CD14-positive monocyte (primary cell): Measurements from ENCODE around the gene ABCB6. TPM values are rescaled to one million over a fixed set of nuclear protein-coding genes. Genes with fewer than 3 reads are reported as not detected.

Experiments
- DNase-seq, 3 donors: peaks; one replicate each; pipeline ENCODE4 v3.0.0-alpha.2; 2011 to 2022
- H2AFZ ChIP-seq: 2 replicates; pipeline ENCODE4 v1.6.0; 2012; ENCODE audit warnings: mild to moderate bottlenecking, low read depth, low read length, inconsistent platforms; ENCODE audit not compliant: insufficient read depth, poor library complexity, severe bottlenecking
- H3K27ac ChIP-seq, 2 donors: 1 replicate in 1 of 2; 2 replicates in 1 of 2; pipeline ENCODE4 v1.5.1; 2012 to 2013; ENCODE audit warnings: low read length in 2 of 2, control low read depth in 1 of 2, inconsistent platforms in 1 of 2, low read depth in 1 of 2, mild to moderate bottlenecking in 1 of 2
- H3K27me3 ChIP-seq, 2 donors: one replicate each; pipeline versions ENCODE4 v1.6.0 to v1.6.1; 2011 to 2013; ENCODE audit warnings: low read length in 2 of 2; ENCODE audit not compliant: control insufficient read depth in 2 of 2, insufficient read depth in 2 of 2
- H3K36me3 ChIP-seq, 2 donors: replicated peaks in 1 of 2; 1 replicate in 1 of 2; 2 replicates in 1 of 2; pipeline versions ENCODE4 v1.5.1 to v1.6.1; 2012 to 2013; ENCODE audit warnings: low read length in 2 of 2, control low read depth in 1 of 2, inconsistent platforms in 1 of 2, mild to moderate bottlenecking in 1 of 2; ENCODE audit not compliant: insufficient read depth in 2 of 2, control insufficient read depth in 1 of 2
- H3K4me1 ChIP-seq, 2 donors: 1 replicate in 1 of 2; 2 replicates in 1 of 2; pipeline versions ENCODE4 v1.5.1 to v1.6.1; 2012 to 2013; ENCODE audit warnings: low read length in 2 of 2, control low read depth in 1 of 2, inconsistent platforms in 1 of 2, mild to moderate bottlenecking in 1 of 2, moderate library complexity in 1 of 2; ENCODE audit not compliant: insufficient read depth in 2 of 2, control insufficient read depth in 1 of 2
- H3K4me2 ChIP-seq: replicated peaks from 2 replicates; pipeline ENCODE3; 2012; ENCODE audit warnings: low read length, moderate library complexity, mild to moderate bottlenecking; ENCODE audit not compliant: poor library complexity, severe bottlenecking; ENCODE audit errors: extremely low read depth
- H3K4me3 ChIP-seq, 3 experiments: fragments of 200-600 bp in 1 of 3; sonication (generic) in 1 of 3; replicated peaks in 1 of 3; 1 replicate in 2 of 3; 2 replicates in 1 of 3; pipeline ENCODE4 v1.5.1; 2011 to 2013; ENCODE audit warnings: low read length in 3 of 3, mild to moderate bottlenecking in 3 of 3, control low read depth in 2 of 3, low read depth in 2 of 3, inconsistent platforms in 1 of 3, moderate library complexity in 1 of 3
- H3K79me2 ChIP-seq: 2 replicates; pipeline ENCODE4 v1.6.0; 2012; ENCODE audit warnings: mild to moderate bottlenecking, control low read depth, inconsistent platforms, low read length, moderate library complexity; ENCODE audit not compliant: insufficient read depth
- H3K9ac ChIP-seq: 2 replicates; pipeline ENCODE4 v1.6.0; 2017; ENCODE audit warnings: low read length, mild to moderate bottlenecking; ENCODE audit not compliant: insufficient read depth, poor library complexity, severe bottlenecking
- H3K9me3 ChIP-seq, 2 donors: replicated peaks in 1 of 2; 1 replicate in 1 of 2; 2 replicates in 1 of 2; pipeline versions ENCODE4 v1.5.1 to v1.6.1; 2012 to 2013; ENCODE audit warnings: low read length in 2 of 2, control low read depth in 1 of 2; ENCODE audit not compliant: control insufficient read depth in 1 of 2, insufficient read depth in 1 of 2
- H4K20me1 ChIP-seq: 2 replicates; pipeline ENCODE4 v1.6.0; 2012; ENCODE audit warnings: mild to moderate bottlenecking, low read length, control low read depth, moderate library complexity; ENCODE audit not compliant: insufficient read depth
- H3K27ac Mint-ChIP-seq, 7 donors: one replicate each; pipeline ENCODE4 v1.8.0; 2020; ENCODE audit warnings: mild to moderate bottlenecking in 7 of 7, mixed read lengths in 7 of 7, moderate library complexity in 6 of 7, inconsistent platforms in 2 of 7
- H3K27me3 Mint-ChIP-seq, 3 donors: one replicate each; pipeline ENCODE4 v1.8.0; 2021 to 2022; ENCODE audit warnings: low read depth in 3 of 3, mild to moderate bottlenecking in 3 of 3, mixed read lengths in 3 of 3, moderate library complexity in 3 of 3, inconsistent platforms in 1 of 3
- H3K36me3 Mint-ChIP-seq, 2 donors: one replicate each; pipeline ENCODE4 v1.8.0; 2020; ENCODE audit warnings: mixed read lengths in 2 of 2, inconsistent platforms in 1 of 2, mild to moderate bottlenecking in 1 of 2
- H3K4me1 Mint-ChIP-seq: one replicate; pipeline ENCODE4 v1.8.0; 2020; ENCODE audit warnings: mild to moderate bottlenecking, mixed read lengths
- H3K4me3 Mint-ChIP-seq, 2 donors: one replicate each; pipeline ENCODE4 v1.8.0; 2020; ENCODE audit warnings: mild to moderate bottlenecking in 2 of 2, mixed read lengths in 2 of 2, moderate library complexity in 1 of 2
- H3K9me3 Mint-ChIP-seq, 7 donors: one replicate each; pipeline ENCODE4 v1.8.0; 2020 to 2022; ENCODE audit warnings: mixed read lengths in 7 of 7, mild to moderate bottlenecking in 6 of 7, moderate library complexity in 6 of 7, inconsistent platforms in 2 of 7
- WGBS: methylation state at CpG from one replicate; pipeline ENCODE4 v1.1.5; 2013; ENCODE audit warnings: missing lambda C conversion rate; ENCODE audit not compliant: insufficient coverage; 5-methylcytosine and 5-hydroxymethylcytosine counted together
- intact Hi-C, 2 donors: fragments of 100-400 bp; cut with micrococcal nuclease; formaldehyde crosslinking; loops; one replicate each; pipeline versions ENCODE4 v1.15.0 to v1.15.1; 2023
- polyA plus RNA-seq, 3 donors: library from polyadenylated mRNA; depleted of rRNA in 1 of 3; unstranded in 2 of 3; stranded (reverse) in 1 of 3; fragments of 300-500 nt in 2 of 3; fragments of >200 nt in 1 of 3; fragmentation: Illumina TruSeq in 2 of 3; gene quantifications; 1 replicate in 2 of 3; 2 replicates in 1 of 3; pipeline ENCODE4 v1.2.3, GENCODE V29; 2012 to 2021
- TF ChIP-seq, protein P1 (sequence below): fragments of 200-600 bp; IDR thresholded peaks from one replicate; pipeline ENCODE4 v1.8.0; 2022; ENCODE audit warnings: antibody characterized with exemption, mild to moderate bottlenecking

ABCB6 gene
- polyA plus RNA-seq, 3 donors, result 0.28 to 4.8 (median 0.58) TPM

DNA sequence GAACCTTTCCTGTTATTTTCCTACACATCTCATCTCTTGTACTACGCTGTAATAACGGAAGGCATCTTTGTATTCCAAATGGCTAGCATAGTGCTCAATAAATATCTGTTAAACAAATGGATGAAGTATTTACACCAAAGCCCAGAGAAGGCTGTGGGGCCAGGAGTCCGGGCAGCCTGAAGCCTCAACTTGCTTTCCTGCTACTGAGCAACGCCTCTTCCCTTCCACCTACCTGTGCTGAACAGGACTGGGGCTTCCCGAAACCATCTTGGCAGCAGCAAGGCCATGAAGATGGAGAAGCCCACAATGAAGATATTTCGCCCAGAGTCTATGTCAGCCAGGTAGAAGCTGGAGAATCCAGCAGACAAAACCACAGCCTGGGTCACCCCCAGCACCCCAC, 55.6 kb downstream of the ABCB6 start:
- H3K4me1 Mint-ChIP-seq, result peaks cover 17% of the 10 kb centered on the region
- Histone ChIP-seq H2AFZ (no peak overlapping the region), H3K4me2 (no peak overlapping the region), H3K79me2 (no peaks in the 10 kb centered on the region), H3K9ac (no peak overlapping the region), H3K36me3 (peaks cover 0 to under 1% of the 10 kb centered on the region in 2 donors), H3K4me3 (no peak overlapping the region), H3K27me3 (no peaks in the 10 kb centered on the region), H3K9me3 (no peaks in the 10 kb centered on the region), H3K4me1 (peaks cover 15 to 18% of the 10 kb centered on the region in 2 donors), H3K27ac (no peak overlapping the region), H4K20me1 (no peaks in the 10 kb centered on the region)
- TF ChIP-seq, protein P1, sequence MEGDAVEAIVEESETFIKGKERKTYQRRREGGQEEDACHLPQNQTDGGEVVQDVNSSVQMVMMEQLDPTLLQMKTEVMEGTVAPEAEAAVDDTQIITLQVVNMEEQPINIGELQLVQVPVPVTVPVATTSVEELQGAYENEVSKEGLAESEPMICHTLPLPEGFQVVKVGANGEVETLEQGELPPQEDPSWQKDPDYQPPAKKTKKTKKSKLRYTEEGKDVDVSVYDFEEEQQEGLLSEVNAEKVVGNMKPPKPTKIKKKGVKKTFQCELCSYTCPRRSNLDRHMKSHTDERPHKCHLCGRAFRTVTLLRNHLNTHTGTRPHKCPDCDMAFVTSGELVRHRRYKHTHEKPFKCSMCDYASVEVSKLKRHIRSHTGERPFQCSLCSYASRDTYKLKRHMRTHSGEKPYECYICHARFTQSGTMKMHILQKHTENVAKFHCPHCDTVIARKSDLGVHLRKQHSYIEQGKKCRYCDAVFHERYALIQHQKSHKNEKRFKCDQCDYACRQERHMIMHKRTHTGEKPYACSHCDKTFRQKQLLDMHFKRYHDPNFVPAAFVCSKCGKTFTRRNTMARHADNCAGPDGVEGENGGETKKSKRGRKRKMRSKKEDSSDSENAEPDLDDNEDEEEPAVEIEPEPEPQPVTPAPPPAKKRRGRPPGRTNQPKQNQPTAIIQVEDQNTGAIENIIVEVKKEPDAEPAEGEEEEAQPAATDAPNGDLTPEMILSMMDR, result no peak
- H3K4me3 Mint-ChIP-seq, result no peak overlapping the region
- H3K27ac Mint-ChIP-seq, result no peak overlapping the region
- DNase-seq, result no peak
- H3K36me3 Mint-ChIP-seq, result peaks cover 16 to 17% of the 10 kb centered on the region in 2 donors
- intact Hi-C loops, result loop anchor here (5.0 to 10.0 kb wide), 4 partner anchors 49 to 332 kb away; partner anchors contain the start of genes DNPEP (in 1 of the 2) and GMPPA (in 1 of the 2)
- H3K27me3 Mint-ChIP-seq, result peaks cover 0 to 7% (median 4%) of the 10 kb centered on the region in 3 donors
- WGBS, result 93% methylated on average over 2 of the region's 6 CpGs
- H3K9me3 Mint-ChIP-seq, result no peaks in the 10 kb centered on the region

DNA sequence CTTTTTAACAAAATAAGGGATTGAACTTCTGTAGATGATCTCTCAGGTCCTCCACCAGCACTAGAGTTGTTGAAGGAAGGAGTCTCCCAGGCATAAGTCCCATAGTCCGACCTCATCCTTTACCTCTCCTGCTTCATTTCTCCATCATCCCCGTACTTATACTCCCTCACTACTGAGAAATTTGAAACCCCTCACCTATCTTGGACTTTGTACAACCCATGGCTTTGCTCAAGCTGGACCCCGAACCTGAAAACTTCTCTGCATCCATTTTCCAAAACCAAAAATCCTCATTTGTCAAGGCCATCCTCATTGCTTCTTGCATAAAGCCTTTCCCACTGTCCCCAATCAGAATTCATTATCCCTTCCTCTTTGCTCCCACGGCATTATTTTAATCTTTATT, 57.7 kb downstream of the ABCB6 start:
- Histone ChIP-seq H2AFZ (peak overlapping the region; percentile 80), H3K4me1 (peaks cover 15 to 18% of the 10 kb centered on the region in 2 donors), H3K27ac (peak overlapping the region; percentile 71 to 81), H3K27me3 (no peaks in the 10 kb centered on the region), H4K20me1 (no peaks in the 10 kb centered on the region), H3K4me3 (peak overlapping the region; percentile 60 to 87 (median 80)), H3K79me2 (no peaks in the 10 kb centered on the region), H3K9me3 (no peaks in the 10 kb centered on the region), H3K9ac (peak overlapping the region; percentile 68), H3K4me2 (peak overlapping the region; percentile 79), H3K36me3 (peaks cover 11 to 21% of the 10 kb centered on the region in 2 donors)
- DNase-seq, result no peak
- Mint-ChIP-seq H3K4me1 (peaks cover 17% of the 10 kb centered on the region), H3K4me3 (peak overlapping the region; percentile 93), H3K9me3 (no peaks in the 10 kb centered on the region), H3K36me3 (peaks cover 24 to 29% of the 10 kb centered on the region in 2 donors), H3K27ac (peak overlapping the region in 5 of 7 donors; percentile 87 to 96 (median 92)), H3K27me3 (peaks cover 0 to 8% (median 2%) of the 10 kb centered on the region in 3 donors)
- WGBS, result 100% methylated on average over 3 of the region's 4 CpGs
- intact Hi-C loops, result loop anchor here (2.0 to 10.0 kb wide), 5 partner anchors 50 to 334 kb away; partner anchors contain the start of genes DNPEP (in 1 of the 2) and GMPPA (in 1 of the 2)
- TF ChIP-seq, protein P1, result no peak
